ENCODE results near the gene EIF2AK3.
A peak's percentile ranks its signal among the peaks of the same experiment; 100 is the strongest.

EIF2AK3 gene

GRCh38 chr2:88538362-88538917 is 88.8 kb downstream of the EIF2AK3 start:
- Histone ChIP-seq H3K9ac (ENCODE audit: low read length) (no peak overlapping the region), H3K4me2 (ENCODE audit: low read length) (no peak overlapping the region), H3K27me3 (ENCODE audit: insufficient read depth, low read length, poor library complexity) (no peaks in the 10 kb centered on the region), H3K23ac (ENCODE audit: low read length) (no peak overlapping the region), H3K4me3 (ENCODE audit: low read length) (no peak overlapping the region), H2BK5ac (ENCODE audit: low read length) (peak overlapping the region; percentile 76), H2AK5ac (ENCODE audit: low read length) (no peak overlapping the region), H4K8ac (ENCODE audit: low read depth, low read length) (peak overlapping the region; percentile 93), H2BK15ac (replicated peaks; ENCODE audit: low read depth) (no peak overlapping the region), H3K4me1 (ENCODE audit: control insufficient read depth, low read depth, low read length) (no peaks in the 10 kb centered on the region), H4K5ac (ENCODE audit: low read length) (no peak overlapping the region), H3K36me3 (ENCODE audit: control insufficient read depth, insufficient read depth, low read length) (no peaks in the 10 kb centered on the region), H3K79me1 (ENCODE audit: low read length) (no peaks in the 10 kb centered on the region), H2BK120ac (ENCODE audit: low read depth, low read length) (no peak overlapping the region), H3K56ac (ENCODE audit: low read length) (peak overlapping the region; percentile 73), H3K18ac (ENCODE audit: low read length) (peak overlapping the region; percentile 84), H3K4ac (ENCODE audit: low read depth, low read length) (peak overlapping the region; percentile 56), H3K79me2 (ENCODE audit: control insufficient read depth, insufficient read depth, low read length) (no peaks in the 10 kb centered on the region), H3K27ac (ENCODE audit: low read depth, low read length) (peak overlapping the region; percentile 11)
- WGBS (ENCODE audit: extremely low coverage, insufficient coverage, low lambda C conversion rate) = no CpG with 5 or more reads among the region's 11 CpGs
- DNase-seq = no peak

DNA sequence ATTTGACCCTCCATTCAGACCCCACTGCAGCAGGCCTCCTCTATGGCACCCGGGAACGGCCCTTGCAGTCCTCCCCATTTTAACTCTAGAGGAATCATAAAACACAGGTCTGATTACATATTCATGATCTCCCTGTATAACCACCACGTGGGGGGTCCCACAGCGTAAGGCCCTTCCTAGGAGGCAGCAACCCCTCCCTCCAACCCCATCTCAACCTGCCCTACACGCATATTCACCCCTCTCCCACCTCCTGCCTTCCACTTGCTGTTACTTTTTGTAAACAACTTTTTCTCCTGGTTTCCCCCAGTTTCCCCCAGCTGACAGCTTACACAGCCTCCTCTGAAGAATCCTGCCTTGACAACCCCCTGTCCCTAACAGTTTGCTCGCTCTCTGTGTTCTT is 89.6 kb downstream of the EIF2AK3 start:
- DNase-seq = no peak
- Histone ChIP-seq H2BK5ac (ENCODE audit: low read length) (no peak overlapping the region), H3K36me3 (ENCODE audit: control insufficient read depth, insufficient read depth, low read length) (no peaks in the 10 kb centered on the region), H3K4me2 (ENCODE audit: low read length) (no peak overlapping the region), H4K8ac (ENCODE audit: low read depth, low read length) (no peak overlapping the region), H3K9ac (ENCODE audit: low read length) (no peak overlapping the region), H3K56ac (ENCODE audit: low read length) (no peak overlapping the region), H3K27ac (ENCODE audit: low read depth, low read length) (peak overlapping the region; percentile 11), H3K79me2 (ENCODE audit: control insufficient read depth, insufficient read depth, low read length) (no peaks in the 10 kb centered on the region), H3K4ac (ENCODE audit: low read depth, low read length) (no peak overlapping the region), H3K79me1 (ENCODE audit: low read length) (no peaks in the 10 kb centered on the region), H2BK120ac (ENCODE audit: low read depth, low read length) (no peak overlapping the region), H3K4me1 (ENCODE audit: control insufficient read depth, low read depth, low read length) (no peaks in the 10 kb centered on the region), H3K23ac (ENCODE audit: low read length) (no peak overlapping the region), H2AK5ac (ENCODE audit: low read length) (no peak overlapping the region), H3K18ac (ENCODE audit: low read length) (peak overlapping the region; percentile 39), H4K5ac (ENCODE audit: low read length) (no peak overlapping the region), H3K4me3 (ENCODE audit: low read length) (no peak overlapping the region), H2BK15ac (replicated peaks; ENCODE audit: low read depth) (no peak overlapping the region), H3K27me3 (ENCODE audit: insufficient read depth, low read length, poor library complexity) (no peaks in the 10 kb centered on the region)
- no CpG with 5 or more reads among the region's 6 CpGs for WGBS (ENCODE audit: extremely low coverage, insufficient coverage, low lambda C conversion rate)

DNA sequence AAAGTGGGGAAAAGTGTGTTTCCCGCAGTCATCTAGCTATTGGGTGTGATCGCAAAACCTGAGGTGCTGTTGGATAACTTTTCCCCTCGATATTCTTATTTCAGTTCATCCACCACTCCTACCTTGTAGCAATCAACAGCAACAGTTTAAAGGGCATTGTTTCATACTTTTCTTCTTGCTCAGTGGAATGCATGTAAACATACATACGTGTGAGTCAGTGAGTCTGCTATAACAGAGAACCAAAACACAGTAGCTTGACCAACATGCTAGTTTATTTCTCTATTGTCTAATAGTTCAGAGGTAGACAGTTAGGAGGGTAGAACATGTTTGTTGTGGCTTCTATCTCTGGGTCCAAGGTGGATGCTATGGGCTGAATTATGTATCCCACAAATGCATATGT is 97.2 kb downstream of the EIF2AK3 start:
- Histone ChIP-seq H3K79me1 (ENCODE audit: low read length) (no peaks in the 10 kb centered on the region), H2BK120ac (ENCODE audit: low read depth, low read length) (no peak overlapping the region), H4K8ac (ENCODE audit: low read depth, low read length) (no peak overlapping the region), H3K56ac (ENCODE audit: low read length) (no peak overlapping the region), H3K36me3 (ENCODE audit: control insufficient read depth, insufficient read depth, low read length) (no peaks in the 10 kb centered on the region), H3K4me3 (ENCODE audit: low read length) (no peak overlapping the region), H2BK15ac (replicated peaks; ENCODE audit: low read depth) (no peak overlapping the region), H3K4me2 (ENCODE audit: low read length) (no peak overlapping the region), H2AK5ac (ENCODE audit: low read length) (no peak overlapping the region), H3K23ac (ENCODE audit: low read length) (no peak overlapping the region), H3K4ac (ENCODE audit: low read depth, low read length) (no peak overlapping the region), H3K4me1 (ENCODE audit: control insufficient read depth, low read depth, low read length) (no peaks in the 10 kb centered on the region), H3K9ac (ENCODE audit: low read length) (no peak overlapping the region), H3K79me2 (ENCODE audit: control insufficient read depth, insufficient read depth, low read length) (no peaks in the 10 kb centered on the region), H3K27me3 (ENCODE audit: insufficient read depth, low read length, poor library complexity) (no peaks in the 10 kb centered on the region), H4K5ac (ENCODE audit: low read length) (no peak overlapping the region), H2BK5ac (ENCODE audit: low read length) (no peak overlapping the region), H3K27ac (ENCODE audit: low read depth, low read length) (no peak overlapping the region), H3K18ac (ENCODE audit: low read length) (no peak overlapping the region)
- WGBS (ENCODE audit: extremely low coverage, insufficient coverage, low lambda C conversion rate) = no CpG with 5 or more reads among the region's 4 CpGs
- DNase-seq = no peak

- WGBS (ENCODE audit: extremely low coverage, insufficient coverage, low lambda C conversion rate) = no CpG with 5 or more reads among the region's 2 CpGs
Observed at GRCh38 chr2:88521445-88522073, 105.7 kb downstream of the EIF2AK3 start.

DNA sequence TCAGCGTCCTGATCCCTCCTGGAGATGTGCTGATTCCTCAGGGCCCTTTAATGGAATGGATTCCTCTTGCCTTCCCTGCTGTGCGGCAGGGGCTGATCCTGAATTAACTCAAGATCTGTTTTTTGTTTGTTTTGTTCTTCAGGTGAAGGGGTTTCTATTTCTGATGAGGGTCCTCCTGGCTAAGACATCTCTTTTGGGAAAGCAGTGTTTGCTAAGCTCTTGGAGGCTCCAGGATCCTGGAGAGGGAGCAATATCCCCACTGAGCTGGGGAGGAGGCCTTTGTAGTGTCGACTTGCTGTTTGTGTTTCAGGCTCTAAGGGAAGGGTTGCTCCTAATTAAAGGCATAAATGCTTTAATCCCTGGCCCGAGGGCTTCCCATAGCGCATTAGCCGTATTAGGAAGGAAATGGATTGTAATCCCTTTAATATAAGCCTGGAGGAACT is 109.5 kb downstream of the EIF2AK3 start:
- no peaks in the 10 kb centered on the region for H3K27me3 ChIP-seq (ENCODE audit: insufficient read depth, low read length, poor library complexity)
- no peak overlapping the region for H4K8ac ChIP-seq (ENCODE audit: low read depth, low read length)
- no peak overlapping the region for H3K4me3 ChIP-seq (ENCODE audit: low read length)
- no peak overlapping the region for H2BK15ac ChIP-seq (replicated peaks; ENCODE audit: low read depth)
- H3K9ac ChIP-seq (ENCODE audit: low read length) = no peak overlapping the region
- H3K56ac ChIP-seq (ENCODE audit: low read length) = peak overlapping the region; percentile 35
- H3K4me2 ChIP-seq (ENCODE audit: low read length) = no peak overlapping the region
- H2BK120ac ChIP-seq (ENCODE audit: low read depth, low read length) = no peak overlapping the region
- H2AK5ac ChIP-seq (ENCODE audit: low read length) = no peak overlapping the region
- peak overlapping the region; percentile 66 for H3K27ac ChIP-seq (ENCODE audit: low read depth, low read length)
- H3K4me1 ChIP-seq (ENCODE audit: control insufficient read depth, low read depth, low read length) = no peaks in the 10 kb centered on the region
- H3K4ac ChIP-seq (ENCODE audit: low read depth, low read length) = no peak overlapping the region
- WGBS (ENCODE audit: extremely low coverage, insufficient coverage, low lambda C conversion rate) = no CpG with 5 or more reads among the region's 6 CpGs
- DNase-seq = peak; percentile 89
- H3K79me2 ChIP-seq (ENCODE audit: control insufficient read depth, insufficient read depth, low read length) = no peaks in the 10 kb centered on the region
- no peaks in the 10 kb centered on the region for H3K79me1 ChIP-seq (ENCODE audit: low read length)
- H4K5ac ChIP-seq (ENCODE audit: low read length) = no peak overlapping the region
- no peak overlapping the region for H3K23ac ChIP-seq (ENCODE audit: low read length)
- H3K18ac ChIP-seq (ENCODE audit: low read length) = no peak overlapping the region
- H3K36me3 ChIP-seq (ENCODE audit: control insufficient read depth, insufficient read depth, low read length) = no peaks in the 10 kb centered on the region
- H2BK5ac ChIP-seq (ENCODE audit: low read length) = no peak overlapping the region

More at GRCh38 chr2:88521445-88522073, 105.7 kb downstream of the EIF2AK3 start:
- no peak for DNase-seq
- H4K5ac ChIP-seq (ENCODE audit: low read length) = no peak overlapping the region
- no peaks in the 10 kb centered on the region for H3K79me2 ChIP-seq (ENCODE audit: control insufficient read depth, insufficient read depth, low read length)
- H4K8ac ChIP-seq (ENCODE audit: low read depth, low read length) = no peak overlapping the region
- H3K23ac ChIP-seq (ENCODE audit: low read length) = no peak overlapping the region
- no peaks in the 10 kb centered on the region for H3K27me3 ChIP-seq (ENCODE audit: insufficient read depth, low read length, poor library complexity)
- no peak overlapping the region for H3K56ac ChIP-seq (ENCODE audit: low read length)
- H2AK5ac ChIP-seq (ENCODE audit: low read length) = no peak overlapping the region
- H3K18ac ChIP-seq (ENCODE audit: low read length) = no peak overlapping the region
- no peak overlapping the region for H3K27ac ChIP-seq (ENCODE audit: low read depth, low read length)
- no peak overlapping the region for H3K4ac ChIP-seq (ENCODE audit: low read depth, low read length)
- H2BK5ac ChIP-seq (ENCODE audit: low read length) = no peak overlapping the region
- no peak overlapping the region for H2BK120ac ChIP-seq (ENCODE audit: low read depth, low read length)
- H2BK15ac ChIP-seq (replicated peaks; ENCODE audit: low read depth) = no peak overlapping the region
- no peaks in the 10 kb centered on the region for H3K4me1 ChIP-seq (ENCODE audit: control insufficient read depth, low read depth, low read length)
- no peak overlapping the region for H3K9ac ChIP-seq (ENCODE audit: low read length)
- no peak overlapping the region for H3K4me3 ChIP-seq (ENCODE audit: low read length)
- H3K36me3 ChIP-seq (ENCODE audit: control insufficient read depth, insufficient read depth, low read length) = no peaks in the 10 kb centered on the region
- no peak overlapping the region for H3K4me2 ChIP-seq (ENCODE audit: low read length)
- H3K79me1 ChIP-seq (ENCODE audit: low read length) = no peaks in the 10 kb centered on the region
